Measurements from ENCODE around the gene ZSCAN5A.
"Not testable (repeated sequence)": the region's sequence is repeated elsewhere in the genome, so short reads cannot be mapped to it uniquely, and the experiment has no call there.

ZSCAN5A gene, protein sequence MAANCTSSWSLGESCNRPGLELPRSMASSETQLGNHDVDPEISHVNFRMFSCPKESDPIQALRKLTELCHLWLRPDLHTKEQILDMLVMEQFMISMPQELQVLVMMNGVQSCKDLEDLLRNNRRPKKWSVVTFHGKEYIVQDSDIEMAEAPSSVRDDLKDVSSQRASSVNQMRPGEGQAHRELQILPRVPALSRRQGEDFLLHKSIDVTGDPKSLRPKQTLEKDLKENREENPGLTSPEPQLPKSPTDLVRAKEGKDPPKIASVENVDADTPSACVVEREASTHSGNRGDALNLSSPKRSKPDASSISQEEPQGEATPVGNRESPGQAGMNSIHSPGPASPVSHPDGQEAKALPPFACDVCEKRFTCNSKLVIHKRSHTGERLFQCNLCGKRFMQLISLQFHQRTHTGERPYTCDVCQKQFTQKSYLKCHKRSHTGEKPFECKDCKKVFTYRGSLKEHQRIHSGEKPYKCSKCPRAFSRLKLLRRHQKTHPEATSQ

DNA sequence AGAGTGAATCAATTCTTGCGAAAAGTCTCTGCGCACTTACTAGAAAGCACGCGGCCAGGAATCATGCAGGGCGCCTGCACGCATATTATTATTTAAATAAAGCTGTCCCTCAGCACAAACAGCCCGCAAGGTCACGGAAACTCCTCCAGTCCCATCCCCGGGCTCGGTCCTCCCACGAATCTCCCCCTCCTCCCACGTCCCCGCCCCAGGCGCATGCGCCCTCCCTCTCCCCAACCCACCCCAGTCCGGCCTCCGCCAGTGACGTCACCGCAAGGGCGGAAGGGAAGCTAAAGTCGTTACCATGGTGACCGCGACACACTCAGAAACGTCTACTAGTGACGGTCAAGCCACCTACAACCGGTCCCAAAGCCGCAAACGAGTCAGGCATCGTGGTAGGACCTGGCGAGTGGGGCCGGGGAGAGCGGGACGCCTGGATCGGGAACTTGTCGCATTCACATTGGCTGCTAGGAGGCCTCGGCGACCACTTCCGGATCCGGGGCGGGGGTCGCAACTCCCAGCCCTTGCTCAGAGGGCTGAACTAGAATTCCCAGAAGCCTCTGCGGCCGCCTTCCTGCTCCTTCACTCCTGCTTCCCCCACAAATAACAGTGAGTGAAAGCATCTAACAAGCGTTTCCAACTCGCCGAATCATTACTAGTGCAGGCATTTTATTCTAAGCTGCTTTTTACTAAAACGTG, at the start of gene ZSCAN5A:
Gene ZSCAN5A (minus strand): TSS at position 459 of the 696 bp plus-strand sequence. CDS start 89,793 bp downstream, outside the sequence.
- DNase-seq: peak; percentile 94

DNA sequence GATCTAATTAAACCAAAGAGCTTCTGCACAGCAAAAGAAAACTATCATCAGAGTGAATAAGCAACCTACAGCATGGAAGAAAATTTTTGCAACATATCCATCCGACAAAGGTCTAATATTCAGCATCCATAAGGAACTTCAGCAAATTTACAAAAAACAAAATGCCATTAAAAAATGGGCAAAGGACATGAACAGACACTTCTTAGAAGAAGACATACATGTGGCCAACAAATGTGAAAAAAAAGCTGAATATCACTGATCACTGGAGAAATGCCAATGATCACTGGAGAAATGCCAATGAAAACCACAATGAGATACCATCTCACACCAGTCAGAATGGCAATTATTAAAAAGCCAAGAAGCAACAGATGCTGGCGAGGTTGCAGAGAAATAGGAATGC, 46.2 kb upstream of the ZSCAN5A start:
- DNase-seq: peak; percentile 8

DNA sequence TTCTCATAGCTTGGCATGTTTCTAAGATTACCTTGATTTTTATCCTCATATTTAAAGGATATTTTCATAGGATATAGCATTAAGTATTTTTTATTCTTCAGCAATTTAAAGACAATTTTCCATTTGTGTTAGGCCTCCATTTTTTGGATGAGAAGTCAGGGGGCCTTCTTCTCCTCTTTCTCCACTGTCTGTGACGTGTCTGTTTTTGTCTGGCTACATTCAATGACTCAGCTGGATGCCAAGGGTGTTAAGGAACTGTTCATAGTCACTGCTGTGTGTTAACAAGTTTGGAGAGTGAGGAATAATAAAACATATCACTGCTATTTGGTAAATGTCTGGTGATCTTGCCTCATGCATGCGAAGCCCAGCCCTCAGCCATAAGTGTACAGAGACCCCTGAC, 42.3 kb upstream of the ZSCAN5A start:
- DNase-seq: no peak

DNA sequence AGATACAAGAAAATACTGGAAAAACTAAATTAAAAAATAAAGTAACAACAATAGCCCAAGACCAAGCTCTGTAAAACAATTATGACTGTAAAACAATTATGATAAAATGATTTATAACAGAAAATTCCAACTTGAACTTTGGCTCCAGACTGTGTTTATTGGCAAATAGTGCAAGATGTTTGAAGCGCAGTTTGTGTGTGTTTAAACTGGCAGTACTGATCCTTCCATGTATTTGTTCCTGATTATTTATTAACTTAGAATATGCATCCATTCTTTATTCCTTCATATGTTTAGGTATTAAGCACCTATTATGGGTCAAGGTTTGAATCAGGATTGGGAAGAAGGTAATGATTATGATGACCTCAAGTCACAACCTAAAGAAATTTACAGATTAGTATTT, 40.9 kb upstream of the ZSCAN5A start:
- DNase-seq: no peak

DNA sequence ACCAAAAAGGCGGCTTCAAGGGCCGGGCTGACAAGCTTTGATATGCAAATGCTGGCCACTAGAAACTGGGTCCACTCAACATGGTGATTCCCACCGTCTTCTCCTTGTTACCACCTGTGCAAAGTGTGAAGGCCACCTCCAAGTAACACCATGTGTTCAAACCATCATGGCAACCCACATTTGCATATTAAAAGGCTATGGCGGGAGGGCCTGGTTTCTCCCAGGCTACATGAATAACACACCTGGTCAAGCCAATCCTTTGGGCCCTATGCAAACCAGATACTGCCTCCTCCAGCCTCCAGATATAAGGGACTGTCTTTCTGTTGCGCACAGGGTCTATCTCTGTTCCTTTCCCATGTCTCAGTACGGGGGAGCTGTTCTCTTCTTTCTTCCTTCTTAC, 36.6 kb upstream of the ZSCAN5A start:
- DNase-seq: no peak

DNA sequence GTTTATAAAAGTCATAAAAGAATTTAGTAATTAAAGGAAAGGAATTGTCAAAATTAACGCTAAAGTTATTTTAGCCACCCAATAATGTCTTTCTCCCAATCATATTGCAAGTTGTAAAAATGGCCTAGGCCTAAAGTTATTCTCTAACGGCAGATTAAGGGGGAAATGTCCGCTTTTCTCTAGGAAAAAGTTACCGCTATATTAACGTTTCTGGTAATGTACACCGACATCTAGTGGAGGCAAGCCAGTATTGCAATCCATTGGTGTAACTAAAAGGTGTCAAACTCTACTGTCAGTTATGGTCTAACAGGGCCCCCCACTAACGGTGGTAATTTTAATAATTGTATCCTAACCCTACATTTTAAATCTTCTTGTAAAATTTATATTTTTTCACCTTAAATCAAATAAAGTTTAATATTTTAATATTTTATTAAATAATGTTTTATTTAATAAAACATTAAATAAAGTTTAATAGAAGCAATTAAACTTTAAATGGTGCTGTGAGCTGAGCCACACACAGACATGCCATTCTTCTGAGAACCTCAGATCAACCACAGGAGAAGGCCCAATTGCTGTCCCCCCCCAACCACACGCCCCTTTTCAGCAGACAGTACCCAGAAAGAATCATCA, 35.9 kb upstream of the ZSCAN5A start:
- DNase-seq: peak; percentile 54

DNA sequence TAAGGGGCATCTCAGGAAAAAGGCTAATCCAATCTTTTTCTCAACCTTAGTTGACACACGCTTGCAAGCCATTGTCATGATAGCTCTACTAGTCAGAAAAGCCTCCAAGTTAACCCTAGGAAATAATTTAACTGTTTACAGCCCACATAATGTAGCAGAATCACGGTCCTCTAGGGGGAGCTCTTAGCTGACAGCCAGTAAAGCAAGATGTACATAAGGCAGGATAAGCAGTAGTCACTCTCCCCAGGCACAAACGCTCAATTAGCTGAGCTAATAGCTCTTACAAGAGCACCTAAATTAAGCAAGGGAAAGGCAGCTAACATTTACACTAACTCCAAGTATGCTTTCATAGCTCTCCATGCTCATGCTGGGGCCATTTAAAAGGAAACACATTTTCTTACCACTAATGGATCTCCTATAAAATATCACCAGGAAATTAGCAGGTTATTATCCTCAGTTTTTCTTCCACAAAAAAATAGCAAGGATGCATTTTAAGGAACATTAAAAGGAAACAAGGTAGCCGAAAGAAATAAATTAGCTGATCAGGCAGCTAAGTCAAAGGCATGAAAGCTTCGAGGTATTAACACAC, 33.7 kb upstream of the ZSCAN5A start:
- DNase-seq: peak; percentile 4

DNA sequence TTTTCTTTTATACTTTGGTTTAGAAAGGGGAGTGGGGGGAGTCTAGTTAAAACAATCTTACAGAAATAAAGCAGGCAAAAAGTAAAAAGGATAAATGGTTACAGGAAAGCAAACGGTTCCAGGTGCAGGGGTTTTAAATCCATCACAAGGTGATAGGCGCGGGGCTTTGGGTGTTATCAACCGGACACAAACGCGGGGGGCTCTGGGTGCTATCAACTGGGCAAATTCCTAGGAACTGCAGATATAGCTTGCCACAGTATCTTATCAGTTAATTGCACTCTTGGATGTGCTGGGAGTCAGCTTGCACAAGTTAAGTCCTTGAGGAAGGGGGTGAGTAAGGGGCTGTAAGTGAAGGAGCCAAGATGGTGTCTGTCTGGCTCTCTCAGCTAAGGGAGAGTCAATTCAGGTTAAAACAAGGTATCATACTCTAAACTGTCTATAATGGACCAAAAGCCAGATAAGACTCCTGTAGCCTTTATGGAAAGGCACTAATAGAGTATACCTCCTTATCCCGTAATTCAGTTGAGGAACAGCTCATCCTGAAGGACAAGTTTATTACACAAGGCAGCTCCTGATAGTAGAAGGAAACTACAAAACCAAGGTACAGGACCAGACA, 32.6 kb upstream of the ZSCAN5A start:
- DNase-seq: no peak

DNA sequence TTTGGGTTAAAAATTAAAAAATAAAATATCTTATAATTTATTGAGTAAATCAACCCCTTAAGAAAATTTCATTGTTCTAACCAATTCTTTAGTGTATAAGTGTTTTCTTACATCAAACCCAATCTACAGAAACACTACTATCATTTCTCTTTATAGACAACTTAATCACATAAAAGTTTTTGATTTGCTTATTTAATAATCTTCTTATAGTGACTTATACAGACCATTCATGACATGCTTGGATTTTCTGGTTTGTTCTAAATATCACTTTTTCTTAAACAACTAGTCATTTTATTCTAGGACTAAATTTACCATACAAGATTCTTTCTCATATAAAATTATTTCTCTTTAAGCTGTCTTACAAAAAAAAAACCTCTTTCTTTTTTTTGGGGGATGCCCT, 27.3 kb upstream of the ZSCAN5A start:
- no peak for DNase-seq

DNA sequence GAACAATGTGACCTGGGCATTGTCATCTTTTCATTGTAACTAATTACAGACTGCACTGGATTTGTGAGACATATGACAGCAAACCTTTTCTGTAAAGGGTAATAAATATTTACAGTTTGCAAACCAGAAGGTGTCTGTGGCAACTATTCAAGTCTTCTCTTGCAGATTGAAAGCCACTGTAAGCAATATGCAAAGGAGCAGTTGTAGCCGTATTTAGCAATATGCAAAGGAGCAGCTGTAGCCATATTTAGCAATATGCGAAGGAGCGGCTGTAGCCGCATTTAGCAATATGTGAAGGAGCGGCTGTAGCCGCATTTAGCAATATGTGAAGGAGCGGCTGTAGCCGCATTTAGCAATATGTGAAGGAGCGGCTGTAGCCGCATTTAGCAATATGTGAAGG, 24.4 kb upstream of the ZSCAN5A start:
- DNase-seq: not testable (repeated sequence)

DNA sequence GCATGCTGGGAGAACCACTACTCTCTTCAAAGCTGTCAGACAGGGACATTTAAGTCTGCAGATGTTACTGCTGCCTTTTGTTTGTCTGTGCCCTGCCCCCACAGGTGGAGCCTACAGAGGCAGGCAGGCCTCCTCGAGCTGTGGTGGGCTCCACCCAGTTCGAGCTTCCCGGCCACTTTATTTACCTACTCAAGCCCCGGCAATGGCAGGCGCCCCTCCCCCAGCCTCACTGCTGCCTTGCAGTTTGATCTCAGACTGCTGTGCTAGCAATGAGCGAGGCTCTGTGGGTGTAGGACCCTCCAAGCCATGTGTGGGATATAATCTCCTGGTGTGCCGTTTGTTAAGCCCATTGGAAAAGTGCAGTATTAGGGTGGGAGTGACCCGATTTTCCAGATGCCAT, 22.4 kb upstream of the ZSCAN5A start:
- DNase-seq: not testable (repeated sequence)

DNA sequence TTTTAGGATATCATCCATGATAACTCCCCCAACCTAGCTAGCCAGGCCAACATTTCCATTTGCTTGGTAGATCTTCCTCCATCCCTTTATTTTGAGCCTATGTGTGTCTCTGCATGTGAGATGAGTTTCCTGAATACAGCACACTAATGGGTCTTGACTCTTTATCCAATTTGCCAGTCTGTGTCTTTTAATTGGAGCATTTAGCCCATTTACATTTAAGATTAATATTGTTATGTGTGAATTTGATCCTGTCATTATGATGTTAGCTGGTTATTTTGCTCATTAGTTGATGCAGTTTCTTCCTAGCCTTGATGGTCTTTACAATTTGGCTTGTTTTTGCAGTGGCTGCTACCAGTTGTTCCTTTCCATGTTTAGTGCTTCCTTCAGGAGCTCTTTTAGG, 20.7 kb upstream of the ZSCAN5A start:
- not testable (repeated sequence) for DNase-seq

DNA sequence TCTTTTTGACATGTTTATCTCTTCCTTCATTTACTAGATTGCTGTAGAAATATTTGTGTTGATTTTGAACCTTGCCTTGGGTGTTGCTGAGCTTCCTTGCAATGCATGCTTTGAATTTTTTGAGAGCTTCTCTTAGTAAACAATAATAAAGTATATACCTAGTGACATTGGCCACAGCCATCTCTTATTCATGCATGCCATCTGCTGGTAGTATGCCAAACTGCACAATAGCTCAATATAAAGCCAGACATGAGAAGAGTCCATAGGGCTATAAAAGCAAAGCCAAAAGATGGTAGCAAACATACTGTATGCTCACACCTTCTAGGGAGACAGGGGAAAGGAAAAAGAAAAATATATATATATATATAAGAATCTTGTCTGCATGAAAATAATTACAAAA, 18.9 kb upstream of the ZSCAN5A start:
- DNase-seq: peak; percentile 48

DNA sequence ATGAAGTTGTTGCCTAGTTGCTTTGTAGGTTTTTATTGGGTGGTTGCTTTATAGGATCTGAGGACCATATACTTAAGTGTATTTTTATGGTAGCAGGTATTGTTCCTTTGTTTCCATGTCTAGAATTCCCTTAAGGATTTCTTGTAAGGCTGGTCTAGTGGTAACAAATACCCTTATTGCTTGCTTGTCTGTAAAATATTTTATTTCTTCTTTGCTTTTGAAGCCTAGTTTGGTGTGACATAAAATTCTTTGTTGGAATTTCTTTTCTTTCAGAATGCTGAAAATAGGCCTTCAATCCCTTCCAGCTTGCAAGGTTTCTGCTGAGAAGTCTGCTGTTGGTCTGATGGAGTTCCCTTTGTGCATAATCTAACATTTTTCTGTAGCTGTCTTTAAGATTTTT, 18.1 kb upstream of the ZSCAN5A start:
- DNase-seq: no peak

DNA sequence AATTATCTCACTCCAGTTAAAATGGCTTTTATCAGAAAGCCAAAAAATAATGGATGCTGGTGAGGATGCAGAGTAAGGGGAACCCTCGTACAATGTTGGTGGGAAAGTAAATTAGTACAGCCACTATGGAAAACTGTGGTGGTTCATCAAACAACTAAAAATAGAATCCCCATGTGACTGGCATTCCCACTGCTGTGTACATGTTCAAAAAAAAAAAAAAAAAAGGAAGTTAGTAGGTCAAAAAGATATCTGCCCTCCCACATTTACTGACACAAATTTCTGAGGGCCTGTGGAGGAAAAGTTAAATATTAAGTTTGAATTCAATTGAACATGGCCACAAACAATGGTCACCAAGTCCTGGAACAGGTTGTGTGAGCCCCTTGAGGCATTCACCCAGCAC, 9.8 kb upstream of the ZSCAN5A start:
- no peak for DNase-seq

DNA sequence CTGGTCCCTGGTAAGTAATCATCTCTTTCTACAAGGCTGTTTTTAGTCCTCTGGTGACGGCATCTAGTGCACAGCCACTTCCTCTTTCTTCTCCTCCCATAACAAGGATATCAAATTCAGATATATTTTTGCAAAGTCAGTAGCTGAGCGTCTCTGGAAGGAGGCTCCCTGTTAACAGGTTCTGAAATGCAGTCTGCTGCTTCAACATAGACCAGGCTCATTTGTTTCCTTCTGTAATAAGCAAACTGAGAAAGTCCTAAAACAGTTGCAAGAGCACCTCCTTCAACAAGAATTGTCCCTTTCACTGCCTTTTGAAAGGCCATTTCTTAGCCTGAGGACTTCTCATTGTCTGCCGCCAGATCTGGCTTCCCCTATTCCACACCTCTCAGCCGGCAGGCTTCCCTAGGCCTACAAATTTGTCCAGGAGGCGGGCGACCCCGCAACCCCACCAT, 7.4 kb upstream of the ZSCAN5A start:
- DNase-seq: no peak

DNA sequence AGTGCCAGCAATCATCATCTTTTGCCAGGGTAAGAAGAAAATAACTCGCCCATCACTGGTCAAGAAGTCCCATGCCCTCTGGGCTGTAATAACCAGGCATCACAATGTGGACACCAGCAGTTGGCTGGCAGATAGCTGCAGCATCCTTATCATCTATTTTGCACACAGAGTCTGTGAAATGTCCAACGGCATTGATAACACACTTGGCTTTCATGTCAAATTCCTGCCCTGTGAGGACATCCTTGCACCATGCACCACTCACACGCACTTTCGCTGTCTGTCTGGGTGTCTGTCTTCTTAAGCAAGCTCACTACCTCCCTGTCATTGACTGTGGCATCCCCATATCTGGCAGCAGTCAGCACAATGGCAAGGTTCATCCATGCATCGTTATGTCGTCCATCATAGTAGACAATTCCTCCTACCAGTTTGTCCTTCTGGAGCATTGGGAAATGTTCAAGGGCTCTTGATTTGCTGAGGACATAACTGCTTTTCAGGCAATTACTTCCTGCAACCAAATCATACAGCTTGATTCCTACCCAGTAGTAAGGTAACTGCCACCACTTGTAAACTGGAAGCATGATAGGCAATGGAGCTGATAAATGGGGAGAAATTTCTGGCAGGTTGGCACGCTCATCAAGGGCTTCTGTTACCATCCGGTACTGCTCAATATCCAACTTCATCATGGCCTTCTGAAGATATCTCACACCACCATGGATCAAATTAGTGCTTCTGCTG, 6.8 kb upstream of the ZSCAN5A start:
- no peak for DNase-seq

DNA sequence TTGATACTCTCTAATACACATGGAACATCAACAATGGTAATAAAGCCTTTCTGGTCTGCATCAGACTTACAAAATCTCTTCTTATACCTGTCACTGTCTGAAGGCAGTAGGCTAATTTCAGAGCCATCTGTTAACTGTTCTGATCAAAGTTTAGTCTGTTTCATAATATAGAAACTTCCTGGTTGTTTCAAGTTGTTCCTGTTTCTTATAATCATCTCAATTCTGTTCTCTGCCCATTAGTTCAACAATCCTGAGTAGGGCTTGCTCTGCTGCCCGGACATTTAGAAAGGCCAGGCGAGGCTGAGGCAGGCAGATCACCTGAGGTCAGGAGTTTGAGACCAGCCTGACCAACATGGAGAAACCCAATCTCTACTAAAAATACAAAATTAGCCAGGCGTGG, 5.4 kb upstream of the ZSCAN5A start:
- no peak for DNase-seq

DNA sequence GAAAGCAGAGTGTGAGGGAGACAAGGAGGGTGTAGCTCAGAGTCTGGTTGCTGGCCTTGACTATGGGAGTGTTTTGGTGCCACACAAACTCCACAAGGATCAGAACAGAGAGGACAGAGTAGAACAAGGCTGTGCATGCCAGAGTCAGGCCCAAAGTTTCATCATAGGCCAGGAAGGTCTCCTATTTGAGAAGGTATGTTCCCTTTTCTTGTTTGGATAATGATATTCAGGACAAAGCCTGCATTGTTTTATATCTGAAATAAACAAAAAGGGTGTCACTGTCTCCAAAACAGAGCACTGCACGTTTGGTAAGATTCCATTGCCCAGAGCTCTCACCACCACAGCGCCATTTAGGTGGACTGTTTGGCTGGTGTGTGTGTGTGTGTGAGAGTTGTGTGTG, 3.1 kb upstream of the ZSCAN5A start:
- no peak for DNase-seq

DNA sequence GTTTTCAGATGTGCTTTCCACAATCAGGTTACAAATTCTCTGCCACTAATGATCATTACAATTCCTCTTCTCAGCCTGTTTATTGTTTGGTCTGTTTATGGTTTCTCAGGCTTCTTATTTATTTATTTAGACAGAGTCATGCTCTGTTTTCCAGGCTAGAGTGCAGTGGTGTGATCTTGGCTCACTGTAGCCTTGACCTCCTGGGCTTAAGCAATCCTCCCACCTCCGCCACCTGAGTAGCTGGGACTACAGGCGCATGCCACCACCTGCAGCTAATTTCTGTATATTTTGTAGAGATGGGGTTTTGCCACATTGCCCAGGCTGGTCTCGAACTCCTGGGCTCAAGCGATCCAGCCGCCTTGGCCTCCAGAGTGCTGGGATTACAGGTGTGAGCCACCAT, 2.1 kb upstream of the ZSCAN5A start:
- DNase-seq: no peak

DNA sequence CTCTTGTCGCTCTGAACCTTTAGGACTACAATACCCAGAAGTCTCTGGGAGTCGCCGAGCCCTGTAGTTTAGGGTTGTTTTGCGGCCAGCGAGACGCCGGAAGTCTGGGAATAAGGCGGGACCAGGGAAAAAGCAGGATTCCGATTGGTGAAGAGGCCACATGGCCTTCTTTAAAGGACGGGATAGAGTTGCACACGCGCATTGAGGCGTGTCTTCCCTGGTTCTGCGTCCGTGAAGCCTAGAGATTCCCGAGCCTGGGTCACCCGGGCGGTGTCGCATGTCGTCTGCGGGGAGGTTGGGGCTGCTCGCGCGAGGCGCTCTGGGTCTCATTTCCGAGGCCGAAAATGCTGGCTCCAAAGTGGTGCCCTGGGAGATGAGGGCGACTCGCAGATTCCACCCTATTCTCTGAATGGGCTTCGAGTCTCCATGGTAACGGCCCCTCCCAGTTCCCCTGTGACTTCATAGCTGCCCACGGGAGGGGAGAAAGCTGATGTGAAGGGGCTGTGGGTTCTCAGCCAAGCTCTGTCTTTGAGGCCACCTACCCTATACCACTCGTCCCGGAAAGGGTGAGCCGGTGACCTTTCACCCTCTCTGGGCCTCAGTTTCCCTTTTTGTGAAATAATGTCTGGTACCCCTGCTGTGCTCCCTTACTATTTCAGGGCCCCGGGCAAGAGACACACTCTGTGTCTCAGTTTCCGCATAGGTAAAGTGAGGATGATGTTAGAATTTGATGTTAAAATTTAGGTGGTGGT, 614 bp upstream of the ZSCAN5A start:
- DNase-seq: peak; percentile 98
